SK-N-SH treated with all-trans-retinoic acid at 6 μM for 48 hours (cell line): Measurements from ENCODE around the gene NANOS3.

Experiments
- ATAC-seq: fragments of 200-7000 bp; cut with Tn5 transposase; 3 replicates; pipeline ENCODE4 v1.9.1; 2020; ENCODE audit warnings: mild to moderate bottlenecking, moderate library complexity
- ARNTL ChIP-seq: fragments of 450-650 bp; formaldehyde crosslinking; IDR thresholded peaks from 2 replicates; pipeline ENCODE4 v1.5.0; 2020; ENCODE audit warnings: low read depth, mild to moderate bottlenecking, moderate library complexity, borderline replicate concordance
- BACH2 ChIP-seq: fragments of 250-450 bp; sonication (Bioruptor Pico); IDR thresholded peaks from 2 replicates; pipeline ENCODE4 v1.9.0; 2021; ENCODE audit warnings: mild to moderate bottlenecking, borderline replicate concordance
- CREB5 ChIP-seq: fragments of 250-450 bp; sonication (Bioruptor Pico); IDR thresholded peaks from 2 replicates; pipeline ENCODE4 v1.5.1; 2020; ENCODE audit warnings: low read depth, mild to moderate bottlenecking, moderate library complexity
- CSDC2 ChIP-seq: fragments of 250-450 bp; sonication (Bioruptor Pico); IDR thresholded peaks from 2 replicates; pipeline ENCODE4 v1.5.0; 2020; ENCODE audit warnings: mild to moderate bottlenecking, moderate library complexity
- ESRRG ChIP-seq: fragments of 250-450 bp; sonication (Bioruptor Pico); IDR thresholded peaks from 2 replicates; pipeline ENCODE4 v1.6.1; 2021; ENCODE audit warnings: mild to moderate bottlenecking
- GLIS3 ChIP-seq: fragments of 250-450 bp; sonication (Bioruptor Pico); IDR thresholded peaks from 2 replicates; pipeline ENCODE4 v1.5.0; 2020; ENCODE audit warnings: mild to moderate bottlenecking, moderate library complexity
- ISL1 ChIP-seq: fragments of 250-450 bp; sonication (Bioruptor Pico); IDR thresholded peaks from 2 replicates; pipeline ENCODE4 v2.1.2; 2022; ENCODE audit warnings: mild to moderate bottlenecking, moderate library complexity
- OSR1 ChIP-seq: fragments of 250-450 bp; sonication (Bioruptor Pico); IDR thresholded peaks from 2 replicates; pipeline ENCODE4 v1.8.0; 2022; ENCODE audit warnings: moderate library complexity, mild to moderate bottlenecking, inconsistent platforms
- PPARA ChIP-seq: fragments of 250-450 bp; sonication (Bioruptor Pico); IDR thresholded peaks from 2 replicates; pipeline ENCODE4 v1.5.0; 2020; ENCODE audit warnings: mild to moderate bottlenecking, borderline replicate concordance
- RARB ChIP-seq: fragments of 250-450 bp; sonication (Bioruptor Pico); IDR thresholded peaks from 2 replicates; pipeline ENCODE4 v1.8.0; 2021; ENCODE audit warnings: mild to moderate bottlenecking, moderate library complexity
- SNAI2 ChIP-seq: fragments of 250-450 bp; sonication (Bioruptor Pico); IDR thresholded peaks from 2 replicates; pipeline ENCODE4 v1.5.0; 2020; ENCODE audit warnings: mild to moderate bottlenecking, moderate library complexity
- TCF4 ChIP-seq: fragments of 250-450 bp; sonication (Bioruptor Pico); IDR thresholded peaks from 2 replicates; pipeline ENCODE4 v1.8.0; 2021; ENCODE audit warnings: mild to moderate bottlenecking, moderate library complexity, borderline replicate concordance
- TOX ChIP-seq: fragments of 250-450 bp; sonication (Bioruptor Pico); IDR thresholded peaks from 2 replicates; pipeline ENCODE4 v1.8.0; 2021; ENCODE audit warnings: mild to moderate bottlenecking, moderate library complexity, borderline replicate concordance
- TSHZ2 ChIP-seq: fragments of 250-450 bp; sonication (Bioruptor Pico); IDR thresholded peaks from 2 replicates; pipeline ENCODE4 v1.5.0; 2020; ENCODE audit warnings: mild to moderate bottlenecking, moderate library complexity
- ZC3H10 ChIP-seq: fragments of 250-450 bp; sonication (Bioruptor Pico); IDR thresholded peaks from 2 replicates; pipeline ENCODE4 v1.5.1; 2021; ENCODE audit warnings: mild to moderate bottlenecking, moderate library complexity
- ZFP3 ChIP-seq: fragments of 250-450 bp; sonication (Bioruptor Pico); IDR thresholded peaks from 2 replicates; pipeline ENCODE4 v1.5.0; 2020; ENCODE audit warnings: mild to moderate bottlenecking, moderate library complexity
- ZFP30 ChIP-seq: fragments of 450-650 bp; formaldehyde crosslinking; IDR thresholded peaks from 2 replicates; pipeline ENCODE4 v1.5.0; 2022; ENCODE audit warnings: mild to moderate bottlenecking, moderate library complexity
- ZNF565 ChIP-seq: fragments of 450-650 bp; formaldehyde crosslinking; conservative IDR thresholded peaks from 2 replicates; pipeline ENCODE4 v1.5.0; 2020; ENCODE audit warnings: low read depth, mild to moderate bottlenecking, moderate library complexity
- ZNF70 ChIP-seq: fragments of 450-650 bp; formaldehyde crosslinking; IDR thresholded peaks from 2 replicates; pipeline ENCODE4 v1.5.0; 2020; ENCODE audit warnings: mild to moderate bottlenecking, moderate library complexity
- ZNF8 ChIP-seq: fragments of 450-650 bp; formaldehyde crosslinking; IDR thresholded peaks from 2 replicates; pipeline ENCODE4 v1.5.0; 2020; ENCODE audit warnings: mild to moderate bottlenecking, moderate library complexity
- TF ChIP-seq, protein P1 (sequence below): fragments of 250-450 bp; sonication (Bioruptor Pico); IDR thresholded peaks from 2 replicates; pipeline ENCODE4 v1.5.1; 2021; ENCODE audit warnings: mild to moderate bottlenecking, moderate library complexity
- TF ChIP-seq, protein P2 (sequence below): fragments of 250-450 bp; sonication (Bioruptor Pico); IDR thresholded peaks from 2 replicates; pipeline ENCODE4 v1.8.0; 2021; ENCODE audit warnings: low read depth, mild to moderate bottlenecking, moderate library complexity, borderline replicate concordance
- TF ChIP-seq, protein P3 (sequence below): fragments of 250-450 bp; sonication (Bioruptor Pico); IDR thresholded peaks from 2 replicates; pipeline ENCODE4 v1.8.0; 2020; ENCODE audit warnings: mild to moderate bottlenecking, moderate library complexity, borderline replicate concordance

NANOS3 gene

DNA sequence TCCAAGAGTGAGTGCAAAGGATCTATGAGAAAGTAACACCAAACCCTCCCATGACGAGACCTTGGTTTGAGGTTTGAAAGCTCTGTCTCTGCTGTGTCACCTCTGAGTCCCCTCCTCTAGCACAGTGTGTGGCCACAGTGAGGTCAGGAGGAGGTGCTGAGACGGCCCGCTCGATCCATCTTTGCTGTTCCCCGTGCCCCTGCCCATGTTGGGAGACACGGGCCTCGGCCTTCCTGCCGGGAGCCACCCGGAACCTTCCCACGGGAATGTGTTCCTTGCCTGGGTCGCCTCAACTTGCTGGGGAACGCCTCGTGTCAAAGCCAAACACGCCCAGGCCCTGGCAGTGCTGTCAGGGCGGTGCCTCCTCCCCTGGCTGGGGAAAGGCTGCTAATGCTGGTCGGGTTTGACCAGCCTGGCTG, 10.1 kb downstream of the NANOS3 start:
- no peak for ATAC-seq
- TF ChIP-seq SNAI2 (no peak), TOX (no peak), RARB (CRISPR knock-in tag) (no peak), GLIS3 (CRISPR knock-in tag) (no peak), ZFP3 (no peak), ARNTL (no peak)
- TF ChIP-seq, protein P1, sequence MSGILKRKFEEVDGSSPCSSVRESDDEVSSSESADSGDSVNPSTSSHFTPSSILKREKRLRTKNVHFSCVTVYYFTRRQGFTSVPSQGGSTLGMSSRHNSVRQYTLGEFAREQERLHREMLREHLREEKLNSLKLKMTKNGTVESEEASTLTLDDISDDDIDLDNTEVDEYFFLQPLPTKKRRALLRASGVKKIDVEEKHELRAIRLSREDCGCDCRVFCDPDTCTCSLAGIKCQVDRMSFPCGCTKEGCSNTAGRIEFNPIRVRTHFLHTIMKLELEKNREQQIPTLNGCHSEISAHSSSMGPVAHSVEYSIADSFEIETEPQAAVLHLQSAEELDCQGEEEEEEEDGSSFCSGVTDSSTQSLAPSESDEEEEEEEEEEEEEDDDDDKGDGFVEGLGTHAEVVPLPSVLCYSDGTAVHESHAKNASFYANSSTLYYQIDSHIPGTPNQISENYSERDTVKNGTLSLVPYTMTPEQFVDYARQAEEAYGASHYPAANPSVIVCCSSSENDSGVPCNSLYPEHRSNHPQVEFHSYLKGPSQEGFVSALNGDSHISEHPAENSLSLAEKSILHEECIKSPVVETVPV (CRISPR knock-in tag), result no peak

DNA sequence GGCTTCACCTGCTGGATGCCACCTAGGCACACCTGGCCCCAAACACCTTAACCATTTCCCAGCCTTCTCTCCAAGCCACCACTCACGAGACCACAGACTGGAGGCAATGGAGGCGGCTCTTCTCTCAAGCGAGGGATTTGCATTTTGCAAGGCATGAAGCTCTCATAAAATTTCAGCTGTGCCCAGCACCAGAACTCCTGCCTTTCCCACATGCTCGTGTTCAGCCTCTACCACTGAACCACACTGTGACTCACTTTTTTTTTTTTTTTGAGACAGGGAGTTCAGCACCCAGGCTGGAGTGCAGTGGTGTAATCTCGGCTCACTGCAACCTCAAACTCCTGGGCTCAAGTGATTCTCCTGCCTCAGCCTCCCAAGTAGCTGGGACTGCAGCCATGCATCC, 10.6 kb downstream of the NANOS3 start:
- TF ChIP-seq ZNF8 (CRISPR knock-in tag), result no peak
- no peak for TF ChIP-seq OSR1 (CRISPR knock-in tag)
- no peak for TF ChIP-seq ZFP3
- no peak for TF ChIP-seq ZNF70 (CRISPR knock-in tag)
- TF ChIP-seq ARNTL, result no peak
- TF ChIP-seq ZNF565 (CRISPR knock-in tag), result no peak
- no peak for TF ChIP-seq PPARA (CRISPR knock-in tag)
- TF ChIP-seq TCF4 (CRISPR knock-in tag), result no peak
- no peak for TF ChIP-seq RARB (CRISPR knock-in tag)
- TF ChIP-seq, protein P2, sequence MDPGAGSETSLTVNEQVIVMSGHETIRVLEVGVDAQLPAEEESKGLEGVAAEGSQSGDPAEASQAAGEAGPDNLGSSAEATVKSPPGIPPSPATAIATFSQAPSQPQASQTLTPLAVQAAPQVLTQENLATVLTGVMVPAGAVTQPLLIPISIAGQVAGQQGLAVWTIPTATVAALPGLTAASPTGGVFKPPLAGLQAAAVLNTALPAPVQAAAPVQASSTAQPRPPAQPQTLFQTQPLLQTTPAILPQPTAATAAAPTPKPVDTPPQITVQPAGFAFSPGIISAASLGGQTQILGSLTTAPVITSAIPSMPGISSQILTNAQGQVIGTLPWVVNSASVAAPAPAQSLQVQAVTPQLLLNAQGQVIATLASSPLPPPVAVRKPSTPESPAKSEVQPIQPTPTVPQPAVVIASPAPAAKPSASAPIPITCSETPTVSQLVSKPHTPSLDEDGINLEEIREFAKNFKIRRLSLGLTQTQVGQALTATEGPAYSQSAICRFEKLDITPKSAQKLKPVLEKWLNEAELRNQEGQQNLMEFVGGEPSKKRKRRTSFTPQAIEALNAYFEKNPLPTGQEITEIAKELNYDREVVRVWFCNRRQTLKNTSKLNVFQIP (CRISPR knock-in tag), result no peak
- no peak for TF ChIP-seq ESRRG (CRISPR knock-in tag)
- no peak for TF ChIP-seq GLIS3 (CRISPR knock-in tag)
- TF ChIP-seq BACH2, result no peak
- TF ChIP-seq, protein P3, sequence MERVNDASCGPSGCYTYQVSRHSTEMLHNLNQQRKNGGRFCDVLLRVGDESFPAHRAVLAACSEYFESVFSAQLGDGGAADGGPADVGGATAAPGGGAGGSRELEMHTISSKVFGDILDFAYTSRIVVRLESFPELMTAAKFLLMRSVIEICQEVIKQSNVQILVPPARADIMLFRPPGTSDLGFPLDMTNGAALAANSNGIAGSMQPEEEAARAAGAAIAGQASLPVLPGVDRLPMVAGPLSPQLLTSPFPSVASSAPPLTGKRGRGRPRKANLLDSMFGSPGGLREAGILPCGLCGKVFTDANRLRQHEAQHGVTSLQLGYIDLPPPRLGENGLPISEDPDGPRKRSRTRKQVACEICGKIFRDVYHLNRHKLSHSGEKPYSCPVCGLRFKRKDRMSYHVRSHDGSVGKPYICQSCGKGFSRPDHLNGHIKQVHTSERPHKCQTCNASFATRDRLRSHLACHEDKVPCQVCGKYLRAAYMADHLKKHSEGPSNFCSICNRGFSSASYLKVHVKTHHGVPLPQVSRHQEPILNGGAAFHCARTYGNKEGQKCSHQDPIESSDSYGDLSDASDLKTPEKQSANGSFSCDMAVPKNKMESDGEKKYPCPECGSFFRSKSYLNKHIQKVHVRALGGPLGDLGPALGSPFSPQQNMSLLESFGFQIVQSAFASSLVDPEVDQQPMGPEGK, result no peak
- TF ChIP-seq CSDC2, result no peak
- ATAC-seq, result no peak

DNA sequence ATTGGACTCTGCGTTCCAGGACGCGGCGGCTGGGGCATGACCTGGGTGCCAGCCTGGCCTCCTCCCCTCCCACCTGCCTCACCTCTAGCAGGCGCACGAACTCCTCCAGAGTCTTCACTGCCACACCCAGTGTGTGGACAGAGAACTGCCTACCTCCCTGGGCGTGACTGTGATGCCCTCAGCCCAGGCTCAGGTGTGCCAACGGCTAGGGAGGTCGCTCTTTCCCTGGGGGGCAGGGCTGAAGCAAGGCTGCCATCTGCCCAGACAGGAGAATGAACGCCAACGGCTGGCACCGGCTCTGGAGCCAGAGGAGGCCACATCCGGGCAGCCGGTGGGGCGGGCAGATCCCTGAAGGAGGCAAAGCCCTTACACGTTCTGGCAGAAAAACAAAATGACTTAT, 11.3 kb downstream of the NANOS3 start:
- ATAC-seq, result no peak
- TF ChIP-seq SNAI2 (no peak), BACH2 (no peak)

GRCh38 chr19:13890136-13890535, 13.2 kb downstream of the NANOS3 start:
- no peak for ATAC-seq

GRCh38 chr19:13892870-13893269, 15.9 kb downstream of the NANOS3 start:
- ATAC-seq, result no peak
- TF ChIP-seq ZNF565 (CRISPR knock-in tag) (no peak), TSHZ2 (CRISPR knock-in tag) (no peak), ZFP3 (no peak), OSR1 (CRISPR knock-in tag) (no peak), CSDC2 (no peak)

More at GRCh38 chr19:13890136-13890535, 13.2 kb downstream of the NANOS3 start:
- no peak for TF ChIP-seq OSR1 (CRISPR knock-in tag)

GRCh38 chr19:13894552-13894951, 17.6 kb downstream of the NANOS3 start:
- no peak for ATAC-seq
- TF ChIP-seq RARB (CRISPR knock-in tag) (no peak), ZFP30 (no peak), ZNF70 (CRISPR knock-in tag) (no peak), ZFP3 (no peak), ISL1 (CRISPR knock-in tag) (no peak), ZC3H10 (CRISPR knock-in tag) (no peak), SNAI2 (no peak), BACH2 (no peak), ZNF8 (CRISPR knock-in tag) (no peak), CSDC2 (no peak), PPARA (CRISPR knock-in tag) (no peak), OSR1 (CRISPR knock-in tag) (no peak), ZNF565 (CRISPR knock-in tag) (no peak), TCF4 (CRISPR knock-in tag) (no peak), CREB5 (no peak)
- TF ChIP-seq, protein P2 (CRISPR knock-in tag), result no peak
